GM21723 (cell line): ENCODE measurements around the gene TRMT61A.

Source experiments
- ATAC-seq: cut with Tn5 transposase; IDR thresholded peaks from one replicate; pipeline ENCODE4 v1.9.1; 2021; ENCODE audit warnings: mild to moderate bottlenecking, moderate library complexity; ENCODE audit not compliant: unreplicated experiment

TRMT61A gene

DNA sequence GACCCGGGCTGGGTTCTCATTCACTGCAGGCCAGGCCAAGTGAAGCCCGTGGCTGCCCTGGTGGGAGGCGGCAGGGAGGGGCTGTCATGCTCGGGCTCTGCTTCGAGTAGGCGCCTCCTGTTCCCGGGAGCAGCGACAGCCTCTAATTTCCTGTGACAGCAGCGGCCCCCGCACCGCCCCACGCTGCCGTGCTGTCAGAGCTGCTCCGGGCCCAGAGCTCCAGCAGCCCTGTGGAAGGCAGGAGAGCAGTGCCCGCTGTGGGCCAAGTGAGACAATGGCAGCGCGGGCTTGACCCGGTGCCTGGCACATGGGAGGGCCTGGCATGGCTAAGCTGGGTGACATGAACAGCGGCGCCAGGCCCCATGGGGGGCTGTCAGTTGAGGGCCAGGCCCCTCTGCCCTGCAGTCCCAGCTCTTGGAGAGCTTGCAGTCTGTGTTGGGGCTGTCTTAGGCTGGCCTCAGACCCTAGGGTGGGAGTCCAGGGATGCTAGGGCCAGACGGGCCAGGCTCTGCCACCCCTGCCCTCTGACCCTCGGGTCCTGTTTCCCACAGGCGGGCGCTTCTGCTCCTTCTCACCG, 5.1 kb downstream of the TRMT61A start:
- ATAC-seq = no peak

DNA sequence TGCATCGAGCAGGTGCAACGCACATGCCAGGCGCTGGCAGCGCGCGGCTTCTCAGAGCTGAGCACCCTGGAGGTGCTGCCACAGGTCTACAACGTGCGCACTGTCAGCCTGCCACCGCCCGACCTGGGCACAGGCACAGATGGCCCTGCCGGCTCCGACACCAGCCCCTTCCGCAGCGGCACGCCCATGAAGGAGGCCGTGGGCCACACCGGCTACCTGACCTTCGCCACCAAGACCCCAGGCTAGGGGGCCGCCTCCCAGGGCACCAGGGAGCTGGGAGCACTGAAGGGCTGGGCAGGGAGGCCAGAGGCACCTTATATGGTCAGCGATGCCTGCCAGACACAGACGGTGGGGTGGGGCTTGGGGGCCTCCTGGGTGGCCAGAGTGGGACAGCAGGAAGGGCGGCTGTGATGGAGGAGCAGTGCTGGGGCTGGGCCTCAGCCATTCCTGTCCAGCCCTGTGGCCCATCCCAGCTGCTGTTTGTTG, 5.6 kb downstream of the TRMT61A start:
- ATAC-seq = no peak

DNA sequence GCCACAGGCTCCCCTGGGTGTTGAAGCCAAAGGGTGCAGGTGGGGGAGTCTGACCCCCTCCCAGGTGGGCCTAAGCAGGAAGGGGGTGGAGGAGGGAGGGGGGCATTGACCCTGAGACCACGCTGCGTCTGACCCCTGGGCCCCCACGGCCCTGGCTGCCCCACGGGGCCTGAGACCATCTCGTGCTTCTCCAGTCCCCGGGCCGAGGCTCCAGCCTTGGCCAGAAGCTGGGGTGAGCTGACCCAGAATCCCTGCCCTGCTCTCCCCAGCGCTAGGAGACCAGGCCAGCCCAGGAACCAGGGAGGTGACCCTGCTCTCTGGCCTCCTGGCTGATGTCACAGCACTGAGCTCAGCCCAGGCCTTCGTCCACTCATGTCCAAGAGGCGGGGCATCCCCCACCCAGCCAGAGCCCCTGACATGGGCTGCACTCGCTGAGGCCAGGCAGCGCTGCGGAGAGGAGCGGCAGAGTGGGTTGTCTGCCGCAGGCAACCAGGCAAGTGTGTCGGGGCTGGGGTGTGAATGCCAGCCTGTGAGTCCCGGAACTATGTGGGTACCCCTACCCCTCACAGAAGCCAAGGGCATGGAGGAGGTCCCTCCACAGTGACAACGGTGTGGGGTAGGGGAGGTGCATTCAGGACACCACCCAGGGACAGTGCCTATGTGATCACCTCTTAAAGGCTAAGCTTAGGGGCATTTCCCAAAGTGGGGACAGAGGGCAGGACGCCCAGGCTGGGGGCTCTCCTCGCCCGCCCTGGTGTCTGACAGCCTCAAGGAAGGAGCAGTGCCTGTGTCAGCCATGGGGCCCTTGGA, 6.3 kb downstream of the TRMT61A start:
- ATAC-seq = no peak

GRCh38 chr14:103535891-103536565, 7.0 kb downstream of the TRMT61A start:
- ATAC-seq = no peak

DNA sequence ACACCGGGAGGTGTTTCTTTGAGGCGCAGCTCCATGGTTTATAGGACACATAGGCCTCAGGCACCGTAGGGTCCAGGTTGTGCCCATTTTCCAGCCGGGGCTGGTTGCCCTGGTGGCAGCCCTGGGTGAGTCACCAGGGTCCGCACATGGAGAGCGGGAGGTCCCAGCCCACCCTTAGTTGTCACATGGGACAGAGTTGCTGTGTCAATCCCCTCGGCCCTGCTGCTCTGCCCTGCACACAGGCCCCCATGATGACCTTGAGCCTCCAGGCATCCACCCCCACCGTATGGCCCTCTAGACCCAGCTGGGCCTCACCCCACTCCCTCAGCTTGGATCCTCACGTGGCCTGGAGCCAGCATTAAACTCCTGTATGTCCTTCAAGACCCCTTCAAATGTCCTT, 7.7 kb downstream of the TRMT61A start:
- ATAC-seq = no peak

DNA sequence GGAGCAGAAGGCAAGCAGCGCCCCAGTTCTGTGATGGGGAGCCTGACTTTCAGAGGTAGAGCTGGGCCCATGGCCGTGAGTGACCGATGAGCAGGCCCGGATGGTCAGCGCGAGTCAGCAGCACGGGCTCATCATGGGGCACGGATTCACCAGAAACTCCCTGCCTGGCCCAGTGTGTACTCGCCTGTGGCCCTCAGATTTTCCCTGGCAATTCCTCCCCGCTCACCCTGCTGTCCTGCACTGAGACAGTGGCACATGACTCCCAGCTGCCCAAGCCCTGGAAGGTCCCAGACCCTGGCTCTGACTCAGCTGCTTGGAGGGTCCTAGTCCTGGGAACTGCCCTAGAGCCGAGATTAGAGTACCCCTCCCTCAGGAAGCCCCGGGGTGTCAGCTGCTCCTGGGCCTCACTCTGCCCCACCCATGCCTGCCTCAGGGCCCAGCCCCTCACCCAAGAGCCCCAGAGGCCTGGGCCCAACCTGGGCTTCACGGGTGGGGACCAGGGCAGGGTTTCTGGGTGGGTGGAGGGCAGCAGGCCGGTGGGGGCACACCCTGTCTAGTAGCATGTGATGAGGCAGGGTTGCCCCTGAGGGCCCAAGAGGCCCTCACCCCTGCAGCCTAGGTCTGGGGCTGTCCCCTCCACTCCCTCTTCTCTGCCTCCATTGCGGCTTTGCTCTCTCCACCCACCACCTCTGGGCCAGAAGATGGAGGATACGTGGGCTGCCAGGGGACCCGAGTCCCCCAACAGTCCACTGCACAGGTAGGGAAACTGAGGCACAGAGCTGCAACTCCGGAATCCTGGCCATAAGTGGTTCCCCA, 8.4 kb downstream of the TRMT61A start:
- no peak for ATAC-seq

DNA sequence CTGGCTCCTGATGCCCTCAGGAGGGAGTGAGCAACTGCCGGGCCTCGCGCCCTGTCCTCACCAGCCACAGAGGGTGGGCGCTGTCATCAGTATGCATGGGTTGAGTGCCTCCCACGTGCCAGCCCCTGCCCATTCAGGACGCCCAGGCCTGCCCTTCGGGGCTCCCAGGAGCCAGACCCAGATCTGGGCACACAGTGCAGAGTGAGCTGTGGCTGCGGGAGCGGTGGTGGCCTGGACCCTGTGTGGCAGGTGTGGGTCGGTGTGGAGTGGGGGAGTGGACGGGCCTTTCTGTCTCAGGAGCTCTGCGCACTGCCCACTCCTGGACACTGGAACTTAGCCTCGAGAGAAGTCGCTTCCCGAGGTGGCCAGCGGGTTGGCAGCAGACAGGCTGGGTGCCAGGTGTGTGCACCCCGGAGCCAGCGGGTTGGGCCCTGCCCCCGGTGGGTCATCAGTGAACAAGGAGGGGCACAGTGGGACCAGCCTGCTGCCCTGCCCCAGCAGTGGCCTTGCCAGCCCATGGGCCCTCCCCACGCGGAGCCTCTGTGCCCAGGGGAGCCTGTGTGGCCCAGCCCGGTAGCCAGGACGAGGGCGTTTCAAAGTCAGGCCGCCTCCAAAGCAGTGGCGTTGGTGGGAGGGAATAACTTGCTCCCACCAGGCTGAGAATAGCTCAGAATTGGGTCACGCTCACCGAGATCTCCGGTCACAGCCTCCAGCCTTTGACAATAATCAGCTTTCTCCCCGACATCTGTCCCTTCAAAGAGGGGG, 9.5 kb downstream of the TRMT61A start:
- ATAC-seq = no peak

DNA sequence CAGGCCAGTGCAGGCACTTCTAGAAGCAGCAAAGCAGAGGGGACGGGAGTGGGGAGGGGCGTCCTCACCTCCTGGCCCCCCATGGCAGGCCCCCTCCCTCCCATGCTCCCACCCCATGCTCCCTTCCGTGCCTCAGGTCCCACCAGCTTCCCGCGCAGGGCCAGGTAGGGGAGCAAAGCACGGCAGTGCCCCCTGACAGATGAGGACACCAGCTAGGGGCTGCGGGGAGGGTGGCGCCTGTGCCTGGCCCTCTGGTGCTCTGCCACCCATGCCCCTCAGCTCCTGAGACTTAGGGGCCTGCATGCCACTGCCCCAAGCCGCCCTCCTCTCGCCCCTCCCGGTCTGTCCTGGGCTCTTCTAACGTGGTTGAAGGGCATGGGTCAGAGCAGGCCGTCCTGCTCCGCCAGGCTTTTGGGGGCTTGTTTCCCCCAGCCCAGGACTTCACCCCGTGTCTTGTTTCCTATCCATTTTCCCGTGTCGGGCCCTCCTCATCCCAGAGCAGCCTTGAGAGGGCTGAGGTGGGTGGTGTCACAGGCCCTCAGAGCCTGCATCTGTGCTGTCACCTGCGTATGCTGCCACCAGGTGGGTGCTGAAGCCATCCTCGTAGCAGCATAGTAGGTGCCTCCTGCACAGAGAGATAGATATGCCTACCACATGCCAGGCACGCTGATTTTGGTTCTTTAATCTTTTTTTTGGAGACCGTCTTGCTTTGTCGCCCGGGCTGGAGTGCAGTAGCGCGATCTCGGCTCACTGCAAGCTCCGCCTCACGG, 10.2 kb downstream of the TRMT61A start:
- no peak for ATAC-seq

DNA sequence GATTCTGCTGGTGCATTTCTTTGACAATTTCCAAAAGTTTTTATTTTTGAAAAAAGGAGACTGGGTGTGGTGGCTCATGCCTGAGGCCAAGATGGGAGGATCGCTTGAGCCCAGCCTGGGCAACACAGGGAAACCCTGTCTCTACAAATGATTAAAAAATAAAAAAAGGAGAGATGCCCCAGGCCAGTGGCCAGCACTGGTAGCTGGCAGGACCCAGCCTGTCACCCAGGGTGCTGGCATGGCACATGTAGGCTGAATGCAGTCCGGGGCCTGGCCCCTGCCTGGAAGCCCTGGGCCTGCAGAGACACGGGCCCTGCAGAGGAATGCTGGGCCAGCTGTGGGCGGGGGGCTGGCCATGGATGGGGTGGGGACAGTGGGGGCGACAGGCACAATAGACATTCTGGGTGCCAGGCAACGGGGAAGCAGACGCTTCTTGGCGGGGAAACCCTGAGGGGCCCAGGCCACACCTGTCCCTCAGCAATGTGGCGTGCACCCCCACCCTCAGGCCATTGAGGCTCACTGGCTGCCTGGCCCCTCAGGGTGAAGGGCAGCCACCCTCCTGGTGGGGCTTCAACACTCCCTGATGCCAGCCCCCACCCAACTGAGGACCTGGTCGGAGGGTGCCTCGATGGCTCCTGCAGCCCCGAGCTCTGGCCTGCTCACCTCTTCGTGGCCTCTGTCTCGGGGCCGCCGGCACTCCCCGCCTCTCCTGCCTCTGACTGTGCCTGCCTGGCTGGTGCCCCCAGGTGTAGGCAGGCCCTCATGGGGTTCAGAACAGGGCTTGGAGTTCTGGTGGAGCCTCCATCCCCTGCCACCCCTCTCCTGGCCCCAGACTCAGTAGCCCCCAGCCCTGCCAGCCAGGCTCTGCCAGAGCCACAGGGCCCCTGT, 12.1 kb downstream of the TRMT61A start:
- ATAC-seq = no peak

DNA sequence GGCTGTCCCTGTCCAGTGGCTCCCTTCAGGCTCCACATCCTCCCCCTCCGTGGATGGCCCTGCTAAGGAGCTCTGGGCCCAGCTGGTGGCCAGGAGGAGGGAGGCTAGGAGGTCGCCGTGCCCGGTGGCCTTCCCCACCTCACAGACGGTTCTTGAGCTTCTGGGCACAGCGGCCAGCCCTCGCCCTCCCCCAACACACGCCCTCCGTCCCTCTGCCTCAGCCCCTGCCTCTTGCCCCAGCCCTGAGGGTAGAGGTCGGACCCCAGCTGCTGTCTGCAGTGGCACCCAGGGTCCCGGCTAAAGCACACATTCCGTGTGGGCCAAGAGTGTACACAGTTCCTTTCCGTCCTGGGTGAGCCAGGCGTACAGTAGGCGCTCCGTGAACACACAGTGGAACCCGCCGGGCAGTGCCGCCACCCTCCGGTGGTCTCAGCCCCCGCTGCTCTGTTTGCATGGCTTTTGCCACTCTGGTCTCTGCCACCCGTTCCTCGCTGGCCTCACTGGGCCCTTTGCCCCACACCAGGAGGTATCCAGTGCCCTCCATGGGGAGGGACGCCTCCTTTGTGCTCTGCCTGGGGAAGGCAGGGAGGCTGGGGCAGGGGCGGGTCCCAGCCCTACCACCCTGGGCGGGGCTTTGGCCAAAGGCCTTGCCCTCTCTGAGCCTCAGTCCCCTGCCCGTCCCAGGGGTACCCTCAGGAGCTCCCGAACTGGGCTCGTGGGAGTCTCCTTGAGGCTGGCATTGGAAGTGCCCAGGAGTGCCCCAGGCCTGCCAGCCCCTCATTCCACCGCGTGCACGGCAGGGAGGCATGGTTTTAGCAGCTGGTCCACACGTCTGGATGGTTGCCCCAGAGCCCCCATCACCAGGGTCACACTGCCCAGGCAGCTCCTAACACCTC, 13.0 kb downstream of the TRMT61A start:
- ATAC-seq = no peak

DNA sequence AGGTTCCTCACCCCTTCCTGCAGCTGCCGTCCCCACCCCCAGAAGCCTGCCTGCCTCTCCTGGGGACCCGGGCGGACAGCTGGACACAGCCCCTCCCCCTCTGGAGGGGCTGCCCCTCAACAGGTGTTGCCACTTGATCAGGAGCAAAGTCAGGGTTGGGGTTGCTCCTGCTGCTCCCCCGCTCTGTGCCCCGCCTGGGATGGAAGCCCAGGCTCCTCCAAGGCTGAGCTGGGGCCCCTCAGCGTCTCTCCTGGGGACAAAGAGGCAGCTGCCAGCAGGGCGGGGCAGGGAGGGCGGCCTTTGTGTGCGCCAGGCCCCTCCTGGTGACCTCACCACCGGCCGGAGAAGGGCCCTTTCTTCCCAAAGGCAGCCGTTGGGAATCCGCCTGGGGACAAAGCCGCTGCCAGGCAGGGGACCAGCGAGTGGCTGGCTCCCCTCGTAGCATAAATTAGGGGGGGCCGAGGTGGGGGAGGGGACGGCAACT, 13.7 kb downstream of the TRMT61A start:
- no peak for ATAC-seq

GRCh38 chr14:103543140-103543539, 14.1 kb downstream of the TRMT61A start:
- ATAC-seq = no peak

DNA sequence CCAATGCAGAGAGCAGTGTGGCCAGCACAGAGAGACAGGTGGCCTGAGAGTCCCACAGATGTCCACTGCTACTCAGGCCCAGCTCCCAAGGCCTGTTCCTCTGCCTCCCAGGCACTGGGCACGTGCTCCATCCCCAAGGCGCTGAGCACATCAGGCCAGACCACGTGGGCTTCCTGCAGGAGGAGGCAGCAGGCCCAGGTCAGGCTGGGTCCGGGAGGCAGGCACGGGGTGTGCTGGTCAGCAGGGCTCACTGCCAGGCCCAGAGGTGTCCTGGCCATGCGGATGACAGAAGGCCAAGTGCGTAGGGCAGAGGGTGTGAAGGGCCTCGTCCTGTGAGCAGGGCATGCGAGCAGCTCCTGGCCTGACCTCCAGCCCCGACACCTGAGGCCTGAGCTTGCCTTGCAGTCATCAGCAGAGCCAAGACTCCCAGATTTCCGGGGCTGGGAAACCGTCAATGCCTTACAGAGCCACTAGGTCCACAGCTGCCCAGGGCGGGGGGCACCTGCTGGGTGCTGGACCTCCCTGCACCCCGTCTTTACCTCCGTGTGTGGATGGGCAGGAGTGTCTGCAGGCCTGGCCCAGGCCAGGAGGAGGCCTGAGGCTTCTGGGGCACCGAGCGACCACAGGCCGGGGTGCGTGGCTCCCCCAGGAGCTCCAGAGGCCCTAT, 14.9 kb downstream of the TRMT61A start:
- ATAC-seq = no peak

DNA sequence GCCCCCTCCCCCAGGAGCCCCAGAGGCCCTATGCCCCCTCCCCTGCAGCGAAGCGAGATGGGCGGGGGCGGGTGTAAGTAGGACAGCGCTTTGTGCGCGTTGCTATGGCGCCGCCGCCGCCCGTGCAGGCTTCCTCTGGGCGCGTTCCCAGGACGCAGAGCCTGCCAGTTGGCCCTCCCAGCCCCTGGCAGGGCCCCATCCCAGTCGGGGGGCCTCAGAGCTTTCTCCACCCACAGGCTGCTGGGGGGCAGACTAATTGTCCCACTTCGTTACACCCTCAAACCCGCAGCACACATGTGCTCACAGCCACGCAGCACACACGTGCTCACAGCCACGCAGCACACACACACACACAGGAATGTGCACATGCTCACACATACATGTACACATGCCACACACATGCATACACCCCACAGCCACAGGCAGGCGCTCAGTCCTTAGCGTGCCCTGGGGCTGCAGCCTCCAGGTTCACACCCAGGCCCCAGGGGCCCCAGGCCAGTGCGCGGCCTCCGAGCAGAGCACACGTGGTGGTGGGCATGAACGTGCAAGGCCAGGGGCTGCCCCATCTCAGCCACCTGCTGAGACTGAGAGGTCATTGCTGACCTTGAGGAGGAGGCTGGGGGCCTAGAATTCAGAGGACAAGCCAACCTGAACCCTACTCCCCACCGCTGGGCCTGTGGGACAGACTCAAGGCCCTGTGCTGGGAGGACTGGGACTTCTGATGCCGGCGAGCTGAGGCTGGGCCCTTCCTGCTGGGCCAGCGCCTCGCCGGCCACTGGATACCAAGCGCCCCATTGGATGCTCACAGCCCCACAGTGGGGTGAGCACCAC, 15.6 kb downstream of the TRMT61A start:
- ATAC-seq = no peak

GRCh38 chr14:103545219-103545914, 16.4 kb downstream of the TRMT61A start:
- ATAC-seq = no peak
